ENCODE results near the gene DTWD2.

DNA sequence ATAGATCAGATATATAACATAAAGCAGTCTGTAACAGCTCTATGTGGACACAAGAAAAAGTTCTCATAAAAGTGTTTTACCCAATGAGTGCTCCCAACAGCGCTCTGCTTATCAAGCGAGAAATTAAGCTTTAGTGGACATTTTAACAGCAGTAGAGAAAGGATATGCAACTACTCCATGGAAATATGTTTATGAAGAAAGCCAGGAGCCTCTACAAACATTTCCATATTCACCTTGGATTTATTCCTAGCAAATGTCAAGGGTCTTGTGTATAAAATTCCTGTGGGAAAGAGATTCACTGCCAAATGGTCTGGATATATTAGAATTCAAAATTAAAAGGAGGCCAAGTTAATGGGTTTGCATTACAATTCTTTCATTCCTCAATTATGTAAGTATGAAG, 66.5 kb downstream of the DTWD2 start:
- no peak for TF ChIP-seq EZH2phosphoT487 (conservative IDR thresholded peaks at IDR 0.05; ENCODE audit: low read length)
- TF ChIP-seq, protein P1, sequence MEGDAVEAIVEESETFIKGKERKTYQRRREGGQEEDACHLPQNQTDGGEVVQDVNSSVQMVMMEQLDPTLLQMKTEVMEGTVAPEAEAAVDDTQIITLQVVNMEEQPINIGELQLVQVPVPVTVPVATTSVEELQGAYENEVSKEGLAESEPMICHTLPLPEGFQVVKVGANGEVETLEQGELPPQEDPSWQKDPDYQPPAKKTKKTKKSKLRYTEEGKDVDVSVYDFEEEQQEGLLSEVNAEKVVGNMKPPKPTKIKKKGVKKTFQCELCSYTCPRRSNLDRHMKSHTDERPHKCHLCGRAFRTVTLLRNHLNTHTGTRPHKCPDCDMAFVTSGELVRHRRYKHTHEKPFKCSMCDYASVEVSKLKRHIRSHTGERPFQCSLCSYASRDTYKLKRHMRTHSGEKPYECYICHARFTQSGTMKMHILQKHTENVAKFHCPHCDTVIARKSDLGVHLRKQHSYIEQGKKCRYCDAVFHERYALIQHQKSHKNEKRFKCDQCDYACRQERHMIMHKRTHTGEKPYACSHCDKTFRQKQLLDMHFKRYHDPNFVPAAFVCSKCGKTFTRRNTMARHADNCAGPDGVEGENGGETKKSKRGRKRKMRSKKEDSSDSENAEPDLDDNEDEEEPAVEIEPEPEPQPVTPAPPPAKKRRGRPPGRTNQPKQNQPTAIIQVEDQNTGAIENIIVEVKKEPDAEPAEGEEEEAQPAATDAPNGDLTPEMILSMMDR (IDR thresholded peaks at IDR 0.05; ENCODE audit: insufficient read depth, low read length, poor library complexity, severe bottlenecking), result no peak

Measured in SU-DHL-6 (cell line).